ENCODE measurements around the gene SLC7A6.

GRCh38 chr16:68235887-68236136 lies 28.5 kb upstream of the SLC7A6 start, which contains the start of gene ESRP2:
- TF ChIP-seq CTCF (conservative IDR thresholded peaks at IDR 0.05; ENCODE audit: low read length) (no peak), EZH2phosphoT487 (IDR thresholded peaks at IDR 0.05; ENCODE audit: borderline replicate concordance) (no peak)
